Panc1 (cell line): ENCODE results near the gene CD5L. TPM values are rescaled to one million over a fixed set of nuclear protein-coding genes. Genes with fewer than 3 reads are reported as not detected.

Experiments used
- ATAC-seq: fragments of 200-7000 bp; cut with Tn5 transposase; 2 replicates; pipeline ENCODE4 v1.9.1; 2020; ENCODE audit warnings: mild to moderate bottlenecking, moderate library complexity
- BruUV-seq: library from RNA; stranded (reverse); fragments of 400-500 nt; replicated peaks from 2 replicates; lab custom pipeline; 2021; lab: Mats Ljungman, UMichigan
- CTCF ChIA-PET: fragments of 300-600 bp; sonication (Branson Sonifier 250); formaldehyde crosslinking; loops from one replicate; lab custom pipeline; 2022; ENCODE audit warnings: antibody characterized with exemption; lab: Charles Lee
- POLR2A ChIA-PET: fragments of 300-600 bp; sonication (Branson Sonifier 250); formaldehyde crosslinking; loops from one replicate; lab custom pipeline; 2022; ENCODE audit warnings: antibody characterized with exemption; lab: Charles Lee
- DNase-seq: peaks from one replicate; pipeline ENCODE4 v3.0.0-alpha.2; 2010; ENCODE audit warnings: low read depth, low spot score
- H3K27ac ChIP-seq: 2 replicates; pipeline ENCODE4 v1.5.1; 2011; ENCODE audit warnings: mild to moderate bottlenecking, low read length, inconsistent platforms
- H3K27me3 ChIP-seq: fragments of 200-500 bp; sonication (Bioruptor generic); 2 replicates; pipeline ENCODE4 v1.6.0; 2014; ENCODE audit warnings: low read length, inconsistent platforms; ENCODE audit not compliant: control insufficient read depth, insufficient read depth
- H3K36me3 ChIP-seq: fragments of 200-500 bp; sonication (Bioruptor generic); 2 replicates; pipeline ENCODE4 v1.5.1; 2014; ENCODE audit warnings: inconsistent platforms, mild to moderate bottlenecking, low read length, moderate library complexity; ENCODE audit not compliant: control insufficient read depth, insufficient read depth
- H3K4me1 ChIP-seq: 2 replicates; pipeline ENCODE4 v1.5.1; 2011; ENCODE audit warnings: inconsistent platforms, mild to moderate bottlenecking, low read length, moderate library complexity; ENCODE audit not compliant: control insufficient read depth, insufficient read depth
- H3K4me3 ChIP-seq, 2 experiments: 2 replicates each; pipeline ENCODE4 v1.5.1; 2011 to 2012; ENCODE audit warnings: low read depth in 2 of 2, low read length in 2 of 2, mild to moderate bottlenecking in 2 of 2, inconsistent platforms in 1 of 2, moderate library complexity in 1 of 2
- H3K9me3 ChIP-seq: fragments of 200-500 bp; sonication (Bioruptor generic); 2 replicates; pipeline ENCODE4 v1.5.1; 2014; ENCODE audit warnings: low read depth, mild to moderate bottlenecking, inconsistent platforms, low read length, moderate library complexity; ENCODE audit not compliant: control insufficient read depth, insufficient read depth
- CTCF ChIP-seq: fragments of 450-650 bp; IDR thresholded peaks from 2 replicates; pipeline ENCODE4 v1.5.1; 2017; ENCODE audit warnings: mild to moderate bottlenecking
- POLR2AphosphoS5 ChIP-seq: IDR thresholded peaks from 2 replicates; pipeline ENCODE4 v1.6.1; 2012; ENCODE audit warnings: mild to moderate bottlenecking, low read depth, low read length, moderate library complexity
- REST ChIP-seq, 2 experiments: IDR thresholded peaks; 2 replicates each; pipeline ENCODE4 v1.6.1; 2011 to 2012; ENCODE audit warnings: low read depth in 2 of 2, control low read depth in 1 of 2, low read length in 1 of 2, mild to moderate bottlenecking in 1 of 2, moderate library complexity in 1 of 2; ENCODE audit not compliant: insufficient read depth in 1 of 2
- SIN3A ChIP-seq: IDR thresholded peaks from 2 replicates; pipeline ENCODE4 v1.6.1; 2012; ENCODE audit warnings: low read depth, mild to moderate bottlenecking, low read length, moderate library complexity, borderline replicate concordance; ENCODE audit not compliant: insufficient read depth
- TCF7L2 ChIP-seq: IDR thresholded peaks from 2 replicates; pipeline ENCODE4 v1.6.1; 2011; ENCODE audit warnings: mild to moderate bottlenecking, low read depth, low read length, inconsistent platforms
- in situ Hi-C: cut with HindIII; loops from 2 replicates; pipeline ENCODE4 v1.10.0; 2016; ENCODE audit warnings: low sequenced_read_pairs, low pct_unique_long_range_greater_than_20kb
- intact Hi-C: fragments of 100-400 bp; cut with micrococcal nuclease; formaldehyde crosslinking; loops from one replicate; pipeline ENCODE4 v1.10.0; 2022; ENCODE audit not compliant: unreplicated experiment
- total RNA-seq: library from RNA; stranded (reverse); gene quantifications from one replicate; pipeline ENCODE4 v1.2.1, GENCODE V29; 2021; ENCODE audit not compliant: unreplicated experiment

Gene CD5L
- total RNA-seq, 1 experiment from 2014 or later, result not detected

GRCh38 chr1:157819896-157820295 lies 21.7 kb downstream of the CD5L start, which contains the start of gene FCRL1:
FCRL1 (minus strand) TSS chr1:157820120; CDS start chr1:157820037, 83 bp downstream.
- Histone ChIP-seq H3K4me3 (no peak within 1 kb of the TSS), H3K9me3 (no peaks in the 10 kb centered on the region), H3K4me1 (no peaks in the 10 kb centered on the region), H3K27ac (no peak within 1 kb of the TSS), H3K27me3 (no peaks in the 10 kb centered on the region), H3K36me3 (no peaks in the 10 kb centered on the region)
- in situ Hi-C loops, result no loop called here
- ATAC-seq (no peak), DNase-seq (no peak)
- BruUV-seq, result no TSS peak
- POLR2A ChIA-PET, result no interaction called here
- intact Hi-C loops, result no loop called here
- CTCF ChIA-PET, result no interaction called here
- TF ChIP-seq CTCF (no peak), POLR2AphosphoS5 (no peak), REST (IDR thresholded peaks at IDR 0.05; ENCODE audit: insufficient read depth in 1 of 2, low read depth in 2 of 2, low read length in 1 of 2) (no peak), SIN3A (no peak), TCF7L2 (no peak)

GRCh38 chr1:157819215-157819614 lies 22.4 kb downstream of the CD5L start:
- TF ChIP-seq POLR2AphosphoS5 (no peak), REST (IDR thresholded peaks at IDR 0.05; ENCODE audit: insufficient read depth in 1 of 2, low read depth in 2 of 2, low read length in 1 of 2) (no peak), TCF7L2 (no peak), SIN3A (no peak), CTCF (no peak)
- Histone ChIP-seq H3K4me1 (no peaks in the 10 kb centered on the region), H3K27ac (no peak overlapping the region), H3K9me3 (no peaks in the 10 kb centered on the region), H3K27me3 (no peaks in the 10 kb centered on the region), H3K36me3 (no peaks in the 10 kb centered on the region), H3K4me3 (no peak overlapping the region)
- in situ Hi-C loops (no loop called here), intact Hi-C loops (no loop called here)
- no peak for ATAC-seq
- DNase-seq, result no peak
- BruUV-seq, result no TSS peak
- ChIA-PET CTCF (no interaction called here), POLR2A (no interaction called here)
